GM12891 (cell line): ENCODE results near the gene TMEM150A.
"Not testable (repeated sequence)": the region's sequence is repeated elsewhere in the genome, so short reads cannot be mapped to it uniquely, and the experiment has no call there.

Source experiments
- DNase-seq: peaks from one replicate; pipeline ENCODE4 v3.0.0; 2011; ENCODE audit warnings: low spot score; ENCODE audit not compliant: insufficient read length
- FAIRE-seq: peaks from 2 replicates; lab custom pipeline; 2011; peaks lifted over from hg19 to GRCh38; lab: Jason Lieb, UNC
- PAX5 ChIP-seq: IDR thresholded peaks from 2 replicates; pipeline ENCODE4 v1.6.1; 2011; ENCODE audit warnings: low read length, moderate library complexity, mild to moderate bottlenecking; ENCODE audit not compliant: insufficient read depth, severe bottlenecking
- POLR2A ChIP-seq: IDR thresholded peaks from 2 replicates; pipeline ENCODE4 v1.6.1; 2011; ENCODE audit warnings: low read depth, low read length, control low read depth
- POLR2AphosphoS5 ChIP-seq: IDR thresholded peaks from 2 replicates; pipeline ENCODE4 v1.6.1; 2011; ENCODE audit warnings: low read depth, low read length, control low read depth
- POU2F2 ChIP-seq: IDR thresholded peaks from 2 replicates; pipeline ENCODE4 v1.6.1; 2011; ENCODE audit warnings: low read depth, mild to moderate bottlenecking, control low read depth, low read length, moderate library complexity
- SPI1 ChIP-seq: IDR thresholded peaks from 2 replicates; pipeline ENCODE4 v1.6.1; 2011; ENCODE audit warnings: low read depth, low read length, control low read depth
- TAF1 ChIP-seq: IDR thresholded peaks from 2 replicates; pipeline ENCODE4 v1.6.1; 2011; ENCODE audit warnings: low read depth, low read length, control low read depth

TMEM150A gene

GRCh38 chr2:85577063-85577385 lies 25.5 kb downstream of the TMEM150A start:
- TF ChIP-seq PAX5 (no peak), POLR2AphosphoS5 (no peak), TAF1 (no peak), POLR2A (no peak), POU2F2 (no peak), SPI1 (no peak)
- FAIRE-seq: no peak
- no peak for DNase-seq

- FAIRE-seq (no peak), DNase-seq (no peak)
- TF ChIP-seq SPI1 (no peak), TAF1 (no peak), PAX5 (no peak), POLR2A (no peak), POU2F2 (no peak), POLR2AphosphoS5 (no peak)
Observed at GRCh38 chr2:85575739-85576138, 26.8 kb downstream of the TMEM150A start.

- no peak for TF ChIP-seq SPI1
- no peak for TF ChIP-seq POLR2A
- TF ChIP-seq PAX5: no peak
- TF ChIP-seq POLR2AphosphoS5: no peak
- no peak for TF ChIP-seq POU2F2
- TF ChIP-seq TAF1: no peak
- FAIRE-seq: no peak
- DNase-seq: no peak
Observed at GRCh38 chr2:85566265-85566664, 36.2 kb downstream of the TMEM150A start.

GRCh38 chr2:85564144-85564563 lies 38.3 kb downstream of the TMEM150A start:
- TF ChIP-seq PAX5 (no peak), SPI1 (peak; percentile 96)
- DNase-seq: no peak
- no peak for FAIRE-seq

DNA sequence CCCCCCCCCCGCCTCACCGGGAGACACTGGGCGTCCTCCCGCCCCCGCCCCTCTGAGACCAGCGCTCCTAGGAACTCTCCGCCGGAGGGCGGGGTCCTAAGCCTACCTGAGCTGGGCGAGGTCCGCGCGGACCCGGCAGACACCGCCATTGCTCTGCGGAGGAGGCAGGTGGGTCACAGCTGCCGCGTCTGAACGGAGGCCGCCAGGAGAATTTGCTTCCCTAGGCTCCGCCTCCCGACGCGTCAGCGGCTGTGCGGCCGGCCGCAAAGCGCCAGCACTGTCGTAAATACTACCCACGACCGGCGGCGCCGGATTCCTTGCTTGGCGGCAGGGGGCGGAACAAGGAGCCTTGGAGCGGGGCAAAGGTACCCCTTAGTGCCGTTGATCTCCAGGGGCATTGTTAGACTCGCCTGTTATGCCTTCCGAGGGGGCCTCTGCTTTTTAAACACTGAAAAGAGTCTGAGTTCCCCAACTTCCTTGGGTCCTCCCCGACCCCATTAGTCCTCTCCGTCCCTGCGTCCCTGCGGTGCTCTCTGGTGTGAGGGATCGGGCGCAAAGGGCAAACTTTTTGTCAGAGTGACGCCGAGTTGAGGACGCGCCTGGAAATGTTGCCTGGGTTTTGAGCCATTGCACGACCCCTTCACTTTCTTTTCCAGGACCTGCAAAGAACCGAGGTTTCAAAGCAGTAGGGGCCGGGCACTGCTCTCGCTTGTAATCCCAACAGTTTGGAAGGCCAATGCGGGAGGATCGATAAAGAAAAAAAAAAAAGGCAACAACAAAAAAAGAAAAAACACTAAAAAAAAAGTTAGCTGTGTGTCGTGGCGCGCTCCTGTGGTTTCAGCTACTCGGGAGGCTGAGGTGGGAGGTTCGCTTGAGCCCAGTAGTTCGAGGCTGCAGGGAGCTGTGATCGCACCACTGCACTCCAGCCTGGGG lies 41.0 kb downstream of the TMEM150A start, which contains the start of gene GGCX:
Gene GGCX, minus strand, starts transcription at position 214 of the 933 bp plus-strand sequence. Its CDS starts 65 bp downstream, at position 149.
- DNase-seq (peak; percentile 88), FAIRE-seq (peak; percentile 91)
- TF ChIP-seq POLR2AphosphoS5 (peak; percentile 91), PAX5 (peak; percentile 30), POLR2A (peak; percentile 93), SPI1 (0 out of 2 replicates have a peak, but pooled peaks have one; percentile 27), TAF1 (peak; percentile 89), POU2F2 (peak; percentile 72)

DNA sequence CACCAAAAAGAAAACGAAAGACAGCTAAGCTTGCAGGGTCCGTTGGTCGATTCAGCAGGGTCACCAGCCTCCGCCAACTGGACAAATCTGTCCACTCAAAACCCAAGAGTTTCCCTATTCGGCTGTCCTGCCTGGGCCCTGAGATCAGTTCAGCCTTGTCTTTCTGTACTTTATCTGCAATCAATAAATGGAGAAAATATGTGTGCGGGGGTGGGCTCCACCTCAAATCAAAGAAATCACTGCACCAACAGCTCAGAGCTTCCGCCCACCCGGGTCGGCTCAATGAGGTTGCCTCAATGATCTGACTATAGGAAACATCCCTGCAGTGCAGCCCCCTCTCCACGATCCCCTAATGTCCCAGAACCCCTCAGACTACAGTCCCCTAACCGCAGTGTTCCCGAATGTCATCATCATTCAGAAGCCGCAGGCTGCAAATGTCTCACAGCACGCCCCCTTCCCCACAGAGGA lies 41.7 kb downstream of the TMEM150A start:
- TF ChIP-seq TAF1: no peak
- no peak for TF ChIP-seq POLR2AphosphoS5
- TF ChIP-seq POU2F2: no peak
- no peak for TF ChIP-seq PAX5
- no peak for TF ChIP-seq SPI1
- TF ChIP-seq POLR2A: no peak
- FAIRE-seq: no peak
- no peak for DNase-seq

DNA sequence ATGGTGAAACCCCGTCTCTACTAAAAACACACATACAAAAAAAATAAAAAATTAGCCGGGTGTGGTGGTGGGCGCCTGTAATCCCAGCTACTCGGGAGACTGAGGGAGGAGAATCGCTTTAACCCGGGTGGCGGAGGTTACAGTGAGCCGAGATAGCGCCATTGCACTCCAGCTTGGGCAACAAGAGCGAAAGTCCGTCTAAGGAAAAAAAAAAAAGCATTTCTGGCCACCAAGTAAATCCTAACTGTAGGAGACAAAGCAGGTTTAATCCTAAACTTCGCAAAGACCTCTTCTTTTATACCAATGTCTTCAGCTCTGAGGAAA lies 42.1 kb downstream of the TMEM150A start:
- DNase-seq, FAIRE-seq: not testable (repeated sequence)

DNA sequence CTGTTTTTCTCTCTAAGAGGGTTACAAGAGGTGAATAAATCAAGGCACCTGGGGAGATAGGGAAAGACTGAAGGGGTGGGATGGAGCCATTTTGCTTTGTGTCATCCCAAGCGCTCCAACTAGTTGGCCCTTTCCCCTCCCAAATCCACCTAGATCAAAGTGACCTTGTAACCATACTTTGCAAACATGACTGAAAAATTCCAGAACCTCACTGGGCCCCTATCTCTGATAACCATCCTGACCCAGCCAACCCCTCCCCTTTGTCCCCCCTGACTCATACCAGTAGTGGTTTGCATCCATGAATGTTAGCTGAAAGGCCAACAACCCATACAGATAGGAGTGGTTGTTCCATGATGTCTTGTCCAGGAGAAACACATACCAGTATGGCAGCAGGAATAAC lies 44.3 kb downstream of the TMEM150A start:
- no peak for FAIRE-seq
- no peak for TF ChIP-seq SPI1
- no peak for TF ChIP-seq PAX5
- TF ChIP-seq POU2F2: no peak
- TF ChIP-seq POLR2A: no peak
- no peak for TF ChIP-seq TAF1
- TF ChIP-seq POLR2AphosphoS5: no peak
- no peak for DNase-seq

- no peak for TF ChIP-seq SPI1
- no peak for TF ChIP-seq POLR2A
- TF ChIP-seq TAF1: no peak
- TF ChIP-seq PAX5: no peak
- no peak for TF ChIP-seq POU2F2
- TF ChIP-seq POLR2AphosphoS5: no peak
- no peak for FAIRE-seq
- DNase-seq: no peak
Observed at GRCh38 chr2:85557130-85557529, 45.4 kb downstream of the TMEM150A start.

DNA sequence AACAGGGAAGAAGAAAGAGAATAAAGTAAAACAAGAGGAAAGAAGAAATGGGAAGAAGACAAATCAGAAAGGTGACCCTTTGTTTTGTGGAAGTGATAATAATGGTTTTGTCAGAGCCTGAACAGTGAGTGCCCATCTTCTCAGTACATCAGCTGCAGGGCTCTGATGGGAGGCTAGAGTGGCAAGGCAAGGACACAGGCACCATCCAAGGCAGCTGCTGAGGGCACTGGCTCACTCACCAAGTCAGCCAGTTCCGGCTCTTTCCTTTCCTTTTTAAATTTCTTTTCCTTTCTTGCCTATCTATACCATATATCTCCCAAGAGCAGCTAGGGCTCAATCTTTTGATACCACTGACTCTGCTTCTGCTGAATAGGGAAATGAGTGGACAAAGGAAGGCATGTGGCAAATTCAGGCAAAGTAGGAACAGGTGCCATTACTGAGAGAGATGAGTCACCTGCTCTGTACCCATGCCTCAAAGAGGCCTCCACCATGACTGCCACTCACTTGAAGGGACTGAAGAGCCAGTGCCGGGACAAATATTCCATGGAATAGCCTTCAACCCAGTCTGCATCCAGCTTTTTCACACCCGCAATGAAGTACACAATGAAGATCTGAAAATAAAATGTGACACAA lies 47.4 kb downstream of the TMEM150A start:
- DNase-seq (no peak), FAIRE-seq (no peak)
- no peak for TF ChIP-seq POLR2A
- TF ChIP-seq TAF1: no peak
- TF ChIP-seq SPI1: no peak
- TF ChIP-seq PAX5: no peak

DNA sequence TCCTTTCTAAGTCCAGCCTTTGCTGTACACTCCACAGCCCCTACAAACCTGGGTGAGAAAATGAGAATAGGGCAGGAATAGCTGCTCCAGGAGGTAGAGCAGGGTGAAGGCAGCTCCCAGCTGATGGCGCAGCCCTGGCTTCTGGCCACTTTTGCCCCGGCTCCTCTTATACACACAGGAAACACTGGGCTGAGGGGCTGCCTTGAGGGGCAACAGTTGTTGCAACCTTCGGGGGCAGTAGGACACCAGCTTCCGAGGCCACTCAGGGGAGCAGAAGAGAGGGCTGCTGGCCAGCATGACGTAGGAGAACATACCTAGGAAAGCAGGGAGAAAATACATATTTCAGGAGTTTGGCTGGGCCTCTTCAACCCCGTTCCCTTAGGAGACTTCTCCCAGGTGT lies 49.3 kb downstream of the TMEM150A start:
- TF ChIP-seq PAX5 (no peak), POLR2A (no peak), POU2F2 (no peak), TAF1 (no peak), SPI1 (no peak), POLR2AphosphoS5 (no peak)
- FAIRE-seq (no peak), DNase-seq (no peak)
